Right lobe of liver (tissue), 6 donors: ENCODE measurements around the gene PDE1C. TPM values are rescaled to one million over a fixed set of nuclear protein-coding genes. Genes with fewer than 3 reads are reported as not detected.

Experiments used
- ATAC-seq, 4 donors: fragments of 200-7000 bp; cut with Tn5 transposase; one replicate each; pipeline ENCODE4 v1.9.1; 2020; ENCODE audit warnings: mild to moderate bottlenecking in 4 of 4, moderate library complexity in 4 of 4
- DNase-seq, 3 donors: peaks; one replicate each; pipeline ENCODE4 v3.0.0-alpha.2; 2020
- H3K27ac ChIP-seq, 3 donors: fragments of 200-600 bp; one replicate each; pipeline ENCODE4 v1.8.0; 2022
- H3K27me3 ChIP-seq, 2 donors: fragments of 200-600 bp; one replicate each; pipeline ENCODE4 v1.8.0; 2022
- H3K36me3 ChIP-seq, 4 donors: fragments of 200-600 bp; sonication (generic) in 1 of 4; one replicate each; pipeline versions ENCODE4 v1.5.1 to v1.8.0; 2017 to 2022; ENCODE audit warnings: control low read depth in 1 of 4
- H3K4me1 ChIP-seq, 4 donors: fragments of 200-600 bp; sonication (generic) in 1 of 4; one replicate each; pipeline versions ENCODE4 v1.5.1 to v1.8.0; 2017 to 2022; ENCODE audit warnings: control low read depth in 1 of 4
- H3K4me3 ChIP-seq, 3 donors: fragments of 200-600 bp; one replicate each; pipeline ENCODE4 v1.8.0; 2022
- H3K9me3 ChIP-seq, 4 donors: fragments of 200-600 bp; sonication (generic) in 1 of 4; one replicate each; pipeline versions ENCODE4 v1.5.1 to v1.8.0; 2017 to 2022; ENCODE audit warnings: control low read depth in 1 of 4
- CTCF ChIP-seq, 4 donors: fragments of 200-600 bp in 3 of 4; fragments of 450-650 bp in 1 of 4; IDR thresholded peaks; one replicate each; pipeline versions ENCODE4 v1.5.1 to v1.8.0; 2016 to 2022; ENCODE audit warnings: antibody characterized with exemption in 4 of 4, mild to moderate bottlenecking in 2 of 4
- POLR2A ChIP-seq: fragments of 450-650 bp; IDR thresholded peaks from one replicate; pipeline ENCODE4 v1.6.1; 2017; ENCODE audit warnings: antibody characterized with exemption, mild to moderate bottlenecking
- WGBS: methylation state at CpG from one replicate; pipeline ENCODE4 v1.1.6; 2018; ENCODE audit warnings: low coverage, low lambda C conversion rate; ENCODE audit not compliant: insufficient coverage; ENCODE audit errors: missing lambda C conversion rate; 5-methylcytosine and 5-hydroxymethylcytosine counted together
- intact Hi-C, 2 donors: fragments of 100-400 bp; cut with DNase I; formaldehyde crosslinking; loops; one replicate each; pipeline versions ENCODE4 v1.11.2 to v1.14.1; 2022
- total RNA-seq, 6 experiments: library from RNA; depleted of rRNA in 2 of 6; stranded (reverse); fragments of >200 nt in 2 of 6; fragmentation: NEBNext Ultra II Directional in 3 of 6; extraction: Animal tissue kit (Norgen Biotek cat#: 25700) in 3 of 6; gene quantifications; one replicate each; pipeline versions ENCODE4 v1.1.0 to v1.2.4, GENCODE V29; 2016 to 2023
- donor health status: DM: no; HTN: yes; CAD: no.
- donor health status: DM: no; HTN: no; CAD: no.
- donor health status: DM: no; HTN: no; CAD: no.
- donor health status: DM: no; HTN: yes; CAD: no.
- donor health status: DM: no; HTN: yes; CAD: no.

PDE1C gene
- total RNA-seq, 6 experiments from 2014 or later, result 0.02 TPM; not detected in 5

- TF ChIP-seq POLR2A (no peak), CTCF (IDR thresholded peaks at IDR 0.05) (no peak)
- H3K27ac ChIP-seq, result no peak overlapping the region
- H3K27me3 ChIP-seq, result no peaks in the 10 kb centered on the region
- no peaks in the 10 kb centered on the region for H3K9me3 ChIP-seq
- DNase-seq, result no peak
- H3K4me3 ChIP-seq, result no peak overlapping the region
- no peaks in the 10 kb centered on the region for H3K4me1 ChIP-seq
- intact Hi-C loops, result no loop called here
- no peaks in the 10 kb centered on the region for H3K36me3 ChIP-seq
- no peak for ATAC-seq
- 40% methylated on average over 2 of the region's 5 CpGs for WGBS
These were observed 27.3 kb downstream of the PDE1C start for GRCh38 chr7:32042900-32043299.

GRCh38 chr7:32039000-32039756 lies 31.0 kb downstream of the PDE1C start:
- Histone ChIP-seq H3K4me1 (no peaks in the 10 kb centered on the region), H3K36me3 (no peaks in the 10 kb centered on the region), H3K4me3 (no peak overlapping the region), H3K9me3 (no peaks in the 10 kb centered on the region), H3K27me3 (no peaks in the 10 kb centered on the region), H3K27ac (no peak overlapping the region)
- TF ChIP-seq POLR2A, result no peak
- no peak for TF ChIP-seq CTCF (IDR thresholded peaks at IDR 0.05)
- 19% methylated on average over 6 of the region's 6 CpGs for WGBS
- DNase-seq (no peak), ATAC-seq (no peak)
- intact Hi-C loops, result no loop called here

GRCh38 chr7:32037650-32038198 lies 32.5 kb downstream of the PDE1C start:
- DNase-seq, result no peak
- no peak for TF ChIP-seq CTCF (IDR thresholded peaks at IDR 0.05)
- TF ChIP-seq POLR2A, result no peak
- intact Hi-C loops, result no loop called here
- H3K36me3 ChIP-seq, result no peaks in the 10 kb centered on the region
- no peaks in the 10 kb centered on the region for H3K4me1 ChIP-seq
- H3K9me3 ChIP-seq, result no peaks in the 10 kb centered on the region
- no peak overlapping the region for H3K4me3 ChIP-seq
- H3K27ac ChIP-seq, result no peak overlapping the region
- no peaks in the 10 kb centered on the region for H3K27me3 ChIP-seq
- ATAC-seq, result no peak

- ATAC-seq (no peak), DNase-seq (no peak)
- no peak for TF ChIP-seq POLR2A
- Histone ChIP-seq H3K9me3 (no peaks in the 10 kb centered on the region), H3K36me3 (no peaks in the 10 kb centered on the region), H3K4me1 (no peaks in the 10 kb centered on the region), H3K4me3 (no peak overlapping the region), H3K27me3 (no peaks in the 10 kb centered on the region), H3K27ac (no peak overlapping the region)
- 29% methylated on average over 2 of the region's 2 CpGs for WGBS
- intact Hi-C loops, result no loop called here
These were observed 33.6 kb downstream of the PDE1C start for GRCh38 chr7:32036557-32036956.

GRCh38 chr7:32034052-32034451 lies 36.2 kb downstream of the PDE1C start:
- Histone ChIP-seq H3K4me3 (no peak overlapping the region), H3K27ac (no peak overlapping the region), H3K36me3 (no peaks in the 10 kb centered on the region), H3K27me3 (no peaks in the 10 kb centered on the region), H3K9me3 (no peaks in the 10 kb centered on the region), H3K4me1 (no peaks in the 10 kb centered on the region)
- no peak for TF ChIP-seq CTCF (IDR thresholded peaks at IDR 0.05)
- no peak for TF ChIP-seq POLR2A
- intact Hi-C loops, result no loop called here
- ATAC-seq (no peak), DNase-seq (no peak)
- WGBS, result 60% methylated on average over 2 of the region's 2 CpGs
